Astrocyte (in vitro differentiated cells and primary cell): ENCODE results near the gene PCMTD2. TPM values are rescaled to one million over a fixed set of nuclear protein-coding genes. Genes with fewer than 3 reads are reported as not detected.
A peak's percentile ranks its signal among the peaks of the same experiment; 100 is the strongest.

Source experiments
- DNase-seq: peaks from one replicate; pipeline ENCODE4 v3.0.0-alpha.2; 2010; ENCODE audit warnings: low read depth
- FAIRE-seq: peaks from 2 replicates; lab custom pipeline; 2011; peaks lifted over from hg19 to GRCh38; lab: Jason Lieb, UNC
- H2AFZ ChIP-seq: 2 replicates; pipeline ENCODE4 v1.6.0; 2012; ENCODE audit warnings: low read depth, low read length, inconsistent platforms
- H3K27ac ChIP-seq: 2 replicates; pipeline ENCODE4 v1.5.1; 2011; ENCODE audit warnings: low read depth, low read length, inconsistent platforms
- H3K27me3 ChIP-seq: 2 replicates; pipeline ENCODE4 v1.6.0; 2011; ENCODE audit warnings: low read length, inconsistent platforms; ENCODE audit not compliant: insufficient read depth
- H3K36me3 ChIP-seq: 2 replicates; pipeline ENCODE4 v1.5.1; 2011; ENCODE audit warnings: low read length, inconsistent platforms; ENCODE audit not compliant: insufficient read depth
- H3K4me1 ChIP-seq: 2 replicates; pipeline ENCODE4 v1.5.1; 2011; ENCODE audit warnings: low read length, inconsistent platforms; ENCODE audit not compliant: insufficient read depth
- H3K4me2 ChIP-seq: 2 replicates; pipeline ENCODE4 v1.6.0; 2012; ENCODE audit warnings: low read length, inconsistent platforms
- H3K4me3 ChIP-seq: 2 replicates; pipeline ENCODE4 v1.5.1; 2011; ENCODE audit warnings: low read depth, mild to moderate bottlenecking, low read length, inconsistent platforms; ENCODE audit not compliant: insufficient read depth
- H3K79me2 ChIP-seq: 2 replicates; pipeline ENCODE4 v1.6.0; 2012; ENCODE audit warnings: mild to moderate bottlenecking, low read length, inconsistent platforms; ENCODE audit not compliant: insufficient read depth
- H3K9ac ChIP-seq: 2 replicates; pipeline ENCODE4 v1.6.0; 2012; ENCODE audit warnings: mild to moderate bottlenecking, low read length, inconsistent platforms
- H3K9me3 ChIP-seq: 2 replicates; pipeline ENCODE4 v1.5.1; 2012; ENCODE audit warnings: low read depth, mild to moderate bottlenecking, low read length, inconsistent platforms; ENCODE audit not compliant: insufficient read depth
- H4K20me1 ChIP-seq: 2 replicates; pipeline ENCODE4 v1.6.0; 2012; ENCODE audit warnings: low read length, inconsistent platforms; ENCODE audit not compliant: insufficient read depth
- H3K27ac Mint-ChIP-seq: one replicate; pipeline ENCODE4 v1.8.0; 2021; ENCODE audit warnings: mild to moderate bottlenecking, mixed read lengths; ENCODE audit not compliant: unreplicated experiment
- H3K27me3 Mint-ChIP-seq: one replicate; pipeline ENCODE4 v1.8.0; 2021; ENCODE audit warnings: low read depth, mixed read lengths; ENCODE audit not compliant: unreplicated experiment
- H3K36me3 Mint-ChIP-seq: one replicate; pipeline ENCODE4 v1.8.0; 2021; ENCODE audit warnings: low read depth, mixed read lengths; ENCODE audit not compliant: unreplicated experiment
- H3K4me1 Mint-ChIP-seq: one replicate; pipeline ENCODE4 v1.8.0; 2021; ENCODE audit warnings: low read depth, mixed read lengths; ENCODE audit not compliant: unreplicated experiment
- H3K4me3 Mint-ChIP-seq: one replicate; pipeline ENCODE4 v1.8.0; 2021; ENCODE audit warnings: mild to moderate bottlenecking, moderate library complexity, mixed read lengths; ENCODE audit not compliant: unreplicated experiment
- H3K9me3 Mint-ChIP-seq: one replicate; pipeline ENCODE4 v1.8.0; 2021; ENCODE audit warnings: mild to moderate bottlenecking, mixed read lengths; ENCODE audit not compliant: unreplicated experiment
- CTCF ChIP-seq: IDR thresholded peaks from 2 replicates; pipeline ENCODE4 v1.5.1; 2011; ENCODE audit warnings: low read depth, mild to moderate bottlenecking, inconsistent platforms, low read length, moderate library complexity; ENCODE audit not compliant: insufficient read depth
- EZH2 ChIP-seq: IDR thresholded peaks from 2 replicates; pipeline ENCODE4 v1.6.1; 2012; ENCODE audit warnings: mild to moderate bottlenecking, low read length, inconsistent platforms; ENCODE audit not compliant: insufficient read depth
- total RNA-seq: library from RNA; stranded (reverse); gene quantifications from 2 replicates; pipeline ENCODE4 v1.2.1, GENCODE V29; 2021

The PCMTD2 gene
- total RNA-seq, 1 donor from 2014 or later = 40.0 TPM

DNA sequence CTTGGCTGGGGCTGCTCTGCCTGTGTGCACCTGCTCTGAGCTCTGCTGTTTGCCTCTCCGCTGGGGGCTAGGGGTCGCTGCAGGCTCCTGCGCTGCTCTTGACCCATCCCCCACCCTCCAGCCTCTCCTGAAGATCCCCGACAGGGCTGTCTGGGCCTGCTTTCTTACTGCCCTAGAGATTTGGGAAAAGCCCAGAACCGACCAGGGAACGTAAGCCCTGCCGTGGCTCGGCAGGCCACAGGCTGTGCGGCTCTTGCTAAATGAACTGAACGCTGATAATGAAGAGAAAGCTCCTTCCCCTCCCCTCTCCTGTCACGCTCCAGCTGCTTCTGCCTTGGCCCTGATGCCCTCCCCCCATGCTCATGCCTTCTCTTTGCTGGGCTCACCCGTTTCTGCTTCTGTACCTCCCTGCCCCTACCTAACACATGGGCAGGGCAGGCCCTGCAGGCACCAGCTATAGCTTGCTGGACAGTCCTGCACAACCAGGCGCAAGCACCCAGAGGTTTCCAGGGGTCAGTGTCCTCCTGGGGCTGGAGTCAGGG is 32.0 kb upstream of the PCMTD2 start:
- Mint-ChIP-seq H3K9me3 (no peaks in the 10 kb centered on the region), H3K4me3 (peak overlapping the region; percentile 50), H3K4me1 (peaks cover 39% of the 10 kb centered on the region), H3K36me3 (no peaks in the 10 kb centered on the region), H3K27me3 (peaks cover 18% of the 10 kb centered on the region), H3K27ac (peak overlapping the region; percentile 99)
- Histone ChIP-seq H2AFZ (peak overlapping the region; percentile 28), H4K20me1 (no peaks in the 10 kb centered on the region), H3K9ac (peak overlapping the region; percentile 62), H3K9me3 (no peaks in the 10 kb centered on the region), H3K79me2 (no peaks in the 10 kb centered on the region), H3K27me3 (peaks cover 13% of the 10 kb centered on the region), H3K36me3 (no peaks in the 10 kb centered on the region), H3K4me2 (peak overlapping the region; percentile 74), H3K4me3 (no peak overlapping the region), H3K27ac (peak overlapping the region; percentile 88), H3K4me1 (peaks cover 32% of the 10 kb centered on the region)
- DNase-seq (peak; percentile 26), FAIRE-seq (no peak)
- TF ChIP-seq CTCF = peak; percentile 31
- TF ChIP-seq EZH2 = no peak

DNA sequence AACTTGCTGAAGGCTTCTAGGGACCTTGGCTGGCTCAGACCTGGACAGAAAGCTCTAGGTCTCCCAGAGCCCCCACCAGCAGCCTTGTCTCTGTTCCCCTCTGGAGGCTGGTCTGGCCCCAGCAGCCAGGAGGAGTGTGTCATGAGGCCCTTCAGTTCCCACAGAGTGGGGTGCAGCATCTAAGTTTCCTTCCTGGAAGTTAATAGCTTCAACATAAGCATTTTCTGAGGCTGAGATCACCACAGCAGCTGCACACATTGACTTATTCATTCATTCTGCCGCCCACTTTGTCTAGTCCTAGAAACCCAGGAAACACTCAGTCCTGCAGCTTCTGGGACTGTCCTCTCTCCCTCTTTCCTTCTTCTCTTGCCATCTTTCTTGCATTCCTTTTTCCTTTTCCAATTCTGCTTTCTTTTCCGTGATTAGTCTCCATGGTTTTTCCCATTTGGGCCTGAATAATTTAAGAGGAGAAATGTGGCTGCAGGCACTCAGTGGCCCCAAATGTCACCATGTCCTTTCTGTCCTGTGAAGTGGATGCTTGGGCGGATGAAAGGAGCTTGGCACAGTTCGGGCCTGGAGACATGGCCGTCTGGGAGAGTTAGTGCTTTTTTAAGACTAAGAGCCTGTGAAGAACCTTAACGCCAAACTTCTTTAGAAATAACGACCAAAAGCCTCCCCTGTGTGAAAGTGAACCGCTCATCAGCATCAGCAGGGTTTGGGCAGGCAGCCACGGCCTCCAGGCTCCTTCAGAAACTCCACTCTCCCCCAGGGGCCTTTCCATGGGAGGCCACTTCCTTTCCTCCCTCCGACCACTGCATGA is 31.0 kb upstream of the PCMTD2 start:
- Histone ChIP-seq H3K9ac (peak overlapping the region; percentile 62), H3K27ac (peak overlapping the region; percentile 88), H3K4me3 (no peak overlapping the region), H3K9me3 (no peaks in the 10 kb centered on the region), H3K4me2 (peak overlapping the region; percentile 74), H3K36me3 (no peaks in the 10 kb centered on the region), H3K27me3 (peaks cover 4% of the 10 kb centered on the region), H4K20me1 (no peaks in the 10 kb centered on the region), H3K79me2 (no peaks in the 10 kb centered on the region), H2AFZ (peak overlapping the region; percentile 58), H3K4me1 (peaks cover 32% of the 10 kb centered on the region)
- no peak for TF ChIP-seq EZH2
- no peak for TF ChIP-seq CTCF
- DNase-seq = peak; percentile 96
- peak overlapping the region; percentile 99 for H3K27ac Mint-ChIP-seq
- H3K9me3 Mint-ChIP-seq = no peaks in the 10 kb centered on the region
- peak; percentile 54 for FAIRE-seq
- no peaks in the 10 kb centered on the region for H3K36me3 Mint-ChIP-seq
- H3K4me3 Mint-ChIP-seq = peak overlapping the region; percentile 78
- peaks cover 39% of the 10 kb centered on the region for H3K4me1 Mint-ChIP-seq
- H3K27me3 Mint-ChIP-seq = peaks cover 8% of the 10 kb centered on the region
